ENCODE results near the gene PHF21B. TPM values are rescaled to one million over a fixed set of nuclear protein-coding genes. Genes with fewer than 3 reads are reported as not detected.

The PHF21B gene
- total RNA-seq, 1 donor from 2014 or later, result not detected

DNA sequence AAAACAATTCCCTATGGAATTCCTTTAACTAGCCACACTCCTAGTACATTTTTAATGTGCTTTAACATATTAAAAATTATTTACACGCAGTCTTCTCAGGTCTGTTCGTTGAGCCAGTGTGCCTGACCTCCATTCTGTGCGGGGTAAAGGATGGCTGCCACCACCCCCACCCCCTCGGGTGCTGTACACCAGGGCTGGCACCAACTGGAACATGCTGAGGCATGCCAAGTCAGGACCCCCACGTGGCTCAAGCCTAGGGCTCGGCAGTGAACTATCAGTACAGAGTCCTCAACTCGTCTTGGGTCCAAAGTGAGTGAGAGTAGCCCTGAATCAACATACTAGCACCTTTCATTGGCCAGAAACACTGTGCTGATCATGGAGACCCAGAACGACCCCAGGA, 32.5 kb upstream of the PHF21B start:
- TF ChIP-seq, protein P1, sequence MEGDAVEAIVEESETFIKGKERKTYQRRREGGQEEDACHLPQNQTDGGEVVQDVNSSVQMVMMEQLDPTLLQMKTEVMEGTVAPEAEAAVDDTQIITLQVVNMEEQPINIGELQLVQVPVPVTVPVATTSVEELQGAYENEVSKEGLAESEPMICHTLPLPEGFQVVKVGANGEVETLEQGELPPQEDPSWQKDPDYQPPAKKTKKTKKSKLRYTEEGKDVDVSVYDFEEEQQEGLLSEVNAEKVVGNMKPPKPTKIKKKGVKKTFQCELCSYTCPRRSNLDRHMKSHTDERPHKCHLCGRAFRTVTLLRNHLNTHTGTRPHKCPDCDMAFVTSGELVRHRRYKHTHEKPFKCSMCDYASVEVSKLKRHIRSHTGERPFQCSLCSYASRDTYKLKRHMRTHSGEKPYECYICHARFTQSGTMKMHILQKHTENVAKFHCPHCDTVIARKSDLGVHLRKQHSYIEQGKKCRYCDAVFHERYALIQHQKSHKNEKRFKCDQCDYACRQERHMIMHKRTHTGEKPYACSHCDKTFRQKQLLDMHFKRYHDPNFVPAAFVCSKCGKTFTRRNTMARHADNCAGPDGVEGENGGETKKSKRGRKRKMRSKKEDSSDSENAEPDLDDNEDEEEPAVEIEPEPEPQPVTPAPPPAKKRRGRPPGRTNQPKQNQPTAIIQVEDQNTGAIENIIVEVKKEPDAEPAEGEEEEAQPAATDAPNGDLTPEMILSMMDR (IDR thresholded peaks at IDR 0.05), result no peak
- no peak overlapping the region for H3K27ac ChIP-seq
- no peak overlapping the region for H3K4me3 ChIP-seq
- no peak for DNase-seq (ENCODE audit: low spot score in 2 of 2)
- intact Hi-C loops (cut with DNase I), result no loop called here
- H3K27me3 ChIP-seq, result no peaks in the 10 kb centered on the region
- H3K4me1 ChIP-seq, result no peaks in the 10 kb centered on the region
- H3K36me3 ChIP-seq, result no peaks in the 10 kb centered on the region
- H3K9me3 ChIP-seq, result no peaks in the 10 kb centered on the region

DNA sequence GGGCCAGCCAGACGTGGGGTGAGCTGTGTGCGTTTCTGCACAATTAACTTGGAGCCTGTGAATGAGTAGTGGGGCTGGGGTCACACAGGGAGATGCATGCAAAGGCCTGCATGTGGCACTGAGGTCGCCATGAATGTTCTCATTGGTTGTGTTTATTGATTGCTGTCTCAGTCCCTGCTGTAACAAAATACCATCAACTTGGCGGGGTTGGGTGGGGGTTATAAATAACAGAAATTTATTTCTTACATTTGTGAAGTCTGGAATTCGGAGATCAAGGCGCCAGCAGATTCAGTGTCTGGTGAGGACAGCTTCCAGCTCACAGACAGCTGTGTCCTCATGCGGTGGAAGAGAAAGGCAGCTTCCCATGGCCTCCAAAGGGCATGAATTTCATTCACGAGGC, 29.3 kb upstream of the PHF21B start:
- DNase-seq (ENCODE audit: low spot score in 2 of 2), result no peak
- intact Hi-C loops (cut with DNase I), result no loop called here
- TF ChIP-seq, protein P1 (IDR thresholded peaks at IDR 0.05), result no peak
- no peaks in the 10 kb centered on the region for H3K36me3 ChIP-seq
- H3K9me3 ChIP-seq, result no peaks in the 10 kb centered on the region
- H3K27me3 ChIP-seq, result no peaks in the 10 kb centered on the region
- H3K4me1 ChIP-seq, result no peaks in the 10 kb centered on the region
- no peak overlapping the region for H3K4me3 ChIP-seq
- no peak overlapping the region for H3K27ac ChIP-seq

DNA sequence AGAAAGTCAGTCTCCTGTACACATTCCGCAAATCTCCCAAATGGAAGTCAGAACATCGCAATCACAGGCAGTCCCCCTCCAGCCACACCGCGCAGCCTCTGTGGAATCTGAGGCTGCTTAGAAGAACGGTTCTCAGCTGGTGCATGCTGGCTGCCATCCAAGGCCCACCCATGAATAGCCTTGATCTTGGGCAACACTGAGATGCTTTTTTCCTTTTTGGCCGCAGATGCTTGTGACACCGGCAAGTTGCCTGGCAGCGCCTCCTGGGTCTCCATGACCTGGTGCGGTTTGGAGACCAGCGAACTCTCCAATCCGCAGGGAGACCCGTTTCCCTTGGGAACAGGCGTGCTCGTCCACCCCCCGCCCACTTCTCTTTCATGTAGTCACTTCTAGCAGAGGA, 26.3 kb upstream of the PHF21B start:
- DNase-seq (ENCODE audit: low spot score in 2 of 2), result no peak
- Histone ChIP-seq H3K4me1 (no peaks in the 10 kb centered on the region), H3K27me3 (no peaks in the 10 kb centered on the region), H3K9me3 (no peaks in the 10 kb centered on the region), H3K27ac (no peak overlapping the region), H3K4me3 (no peak overlapping the region), H3K36me3 (no peaks in the 10 kb centered on the region)
- intact Hi-C loops (cut with DNase I), result no loop called here
- TF ChIP-seq, protein P1 (IDR thresholded peaks at IDR 0.05), result no peak

DNA sequence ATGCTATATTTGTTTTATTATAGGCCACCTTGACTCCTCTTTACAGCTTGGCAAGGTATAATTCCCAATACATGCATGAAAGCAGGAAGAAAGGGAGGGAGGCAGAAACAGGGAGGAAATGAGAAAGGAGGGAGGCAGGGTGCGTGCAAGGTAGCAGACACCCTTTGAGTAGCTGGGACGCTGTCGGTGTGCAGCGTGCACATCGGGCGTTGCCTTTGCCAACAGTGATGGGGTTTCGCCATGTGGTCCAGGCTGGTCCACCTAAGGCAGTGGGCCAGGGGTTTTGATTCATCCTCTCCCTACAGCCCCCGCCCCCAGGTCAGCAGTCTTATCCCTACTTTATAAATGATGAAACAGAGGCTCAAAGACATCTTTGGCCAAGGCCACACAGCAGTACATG, 25.0 kb upstream of the PHF21B start:
- Histone ChIP-seq H3K4me3 (no peak overlapping the region), H3K4me1 (no peaks in the 10 kb centered on the region), H3K27me3 (no peaks in the 10 kb centered on the region), H3K36me3 (no peaks in the 10 kb centered on the region), H3K9me3 (no peaks in the 10 kb centered on the region), H3K27ac (no peak overlapping the region)
- intact Hi-C loops (cut with DNase I), result no loop called here
- DNase-seq (ENCODE audit: low spot score in 2 of 2), result no peak
- TF ChIP-seq, protein P1 (IDR thresholded peaks at IDR 0.05), result no peak

DNA sequence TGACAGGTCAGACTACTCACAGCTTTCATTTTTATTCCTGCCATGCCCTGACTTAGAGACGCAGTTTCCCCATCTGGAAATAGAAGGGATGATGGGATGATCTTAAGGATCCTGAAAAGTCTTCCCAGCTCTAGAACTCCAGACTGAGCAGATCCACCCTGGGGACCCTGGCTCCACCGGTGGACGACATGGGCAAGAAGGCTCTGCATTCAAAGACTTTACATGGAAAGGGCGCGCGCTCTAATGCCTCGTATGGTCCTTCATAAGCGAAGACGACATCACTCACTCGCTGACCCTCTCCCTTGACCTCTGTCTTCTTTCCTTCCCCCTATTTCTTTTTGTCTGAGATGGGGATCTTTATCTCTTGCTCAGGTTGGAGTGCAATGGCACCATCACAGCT, 24.4 kb upstream of the PHF21B start:
- no peaks in the 10 kb centered on the region for H3K4me1 ChIP-seq
- H3K36me3 ChIP-seq, result no peaks in the 10 kb centered on the region
- DNase-seq (ENCODE audit: low spot score in 2 of 2), result no peak
- no peak overlapping the region for H3K4me3 ChIP-seq
- TF ChIP-seq, protein P1 (IDR thresholded peaks at IDR 0.05), result no peak
- H3K27me3 ChIP-seq, result no peaks in the 10 kb centered on the region
- intact Hi-C loops (cut with DNase I), result no loop called here
- H3K9me3 ChIP-seq, result no peaks in the 10 kb centered on the region
- H3K27ac ChIP-seq, result no peak overlapping the region

DNA sequence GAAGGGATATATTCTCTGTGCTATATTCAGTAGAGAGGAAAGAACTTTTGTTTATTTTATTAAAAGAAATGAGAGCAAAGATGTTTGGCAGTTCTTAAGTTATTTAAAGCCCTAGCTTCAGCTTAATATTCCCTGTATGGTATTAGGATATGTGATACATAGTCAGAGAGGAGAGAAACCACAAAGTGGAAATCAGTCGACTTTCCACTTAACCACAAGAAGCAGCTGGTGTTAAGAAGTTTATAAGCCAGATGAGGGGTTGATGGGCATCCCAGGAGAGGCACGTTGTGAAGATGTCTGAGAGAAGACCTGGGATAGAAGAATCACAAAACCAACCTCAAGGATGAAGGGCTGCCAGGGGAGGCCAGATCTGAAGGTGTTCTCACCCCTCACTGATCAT, 23.3 kb upstream of the PHF21B start:
- Histone ChIP-seq H3K4me1 (no peaks in the 10 kb centered on the region), H3K27ac (no peak overlapping the region), H3K9me3 (no peaks in the 10 kb centered on the region), H3K36me3 (no peaks in the 10 kb centered on the region), H3K27me3 (no peaks in the 10 kb centered on the region), H3K4me3 (no peak overlapping the region)
- TF ChIP-seq, protein P1 (IDR thresholded peaks at IDR 0.05), result no peak
- DNase-seq (ENCODE audit: low spot score in 2 of 2), result no peak
- intact Hi-C loops (cut with DNase I), result no loop called here
